ENCODE results near the gene PPM1F. TPM values are rescaled to one million over a fixed set of nuclear protein-coding genes. Genes with fewer than 3 reads are reported as not detected.

The PPM1F gene
- total and polyA plus RNA-seq, 4 donors = 1.8 to 15.5 (median 8.9) TPM

- TF ChIP-seq CTCF (IDR thresholded peaks at IDR 0.05; ENCODE audit: low read depth, low read length, missing input control) (no peak), JUND (IDR thresholded peaks at IDR 0.05) (no peak), HNF4A (conservative IDR thresholded peaks at IDR 0.05) (no peak), FOXA1 (IDR thresholded peaks at IDR 0.05) (no peak), SP1 (IDR thresholded peaks at IDR 0.05) (no peak)
These were observed 17.6 kb upstream of the PPM1F start (continued) for GRCh38 chr22:21970037-21970799.

DNA sequence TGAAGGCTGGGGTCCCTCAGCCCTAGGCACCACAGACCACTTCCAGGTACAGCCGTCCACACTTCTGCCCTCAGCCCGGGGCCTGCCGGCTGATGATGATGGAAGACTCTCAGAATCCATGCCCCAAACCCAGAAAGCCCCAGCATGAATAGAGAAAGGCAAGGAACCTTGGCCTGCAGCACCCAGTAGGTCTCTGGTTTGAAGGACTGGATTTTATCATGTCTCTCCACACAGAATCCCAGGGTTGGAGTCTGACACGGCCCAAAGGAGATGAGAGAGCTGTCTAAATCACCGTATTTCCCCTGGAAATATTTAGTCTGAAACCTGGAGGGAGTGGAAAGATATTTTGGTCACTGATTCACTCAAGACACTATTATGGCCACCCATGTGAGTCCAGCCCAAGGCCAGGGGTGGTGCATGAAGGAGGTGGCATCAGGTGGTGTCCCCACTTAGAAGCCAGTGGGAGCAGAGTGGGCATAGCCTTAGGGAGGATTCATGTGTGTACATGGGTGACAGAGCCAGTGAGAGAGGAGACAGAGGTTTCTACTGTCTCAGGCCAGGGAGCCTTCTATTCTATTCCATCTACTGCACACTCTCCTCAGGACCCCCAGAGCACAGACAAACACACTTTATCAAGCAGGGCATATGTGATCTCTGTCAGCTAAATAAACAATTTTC lies 15.9 kb upstream of the PPM1F start:
- Histone ChIP-seq H3K4me3 (ENCODE audit: low read depth in 1 of 3, low read length in 3 of 3) (no peak overlapping the region), H3K36me3 (ENCODE audit: control insufficient read depth in 4 of 4, insufficient read depth in 3 of 4, low read depth in 1 of 4, low read length in 3 of 4) (peaks cover 22 to 84% (median 69%) of the 10 kb centered on the region in 4 donors), H3K9me3 (ENCODE audit: control insufficient read depth in 4 of 4, low read length in 3 of 4) (no peaks in the 10 kb centered on the region), H3K9ac (ENCODE audit: low read depth in 1 of 2, low read length in 2 of 2) (no peak overlapping the region), H3K4me1 (ENCODE audit: control insufficient read depth in 4 of 4, insufficient read depth in 4 of 4, low read length in 3 of 4) (no peaks in the 10 kb centered on the region), H3K27ac (ENCODE audit: low read depth in 1 of 2, low read length in 2 of 2) (no peak overlapping the region), H3K27me3 (ENCODE audit: control insufficient read depth in 4 of 4, insufficient read depth in 4 of 4, low read length in 3 of 4) (no peaks in the 10 kb centered on the region)
- no peak for DNase-seq (ENCODE audit: low spot score)
- WGBS = 98% methylated on average over 5 of the region's 5 CpGs
- no peak for TF ChIP-seq GABPA (IDR thresholded peaks at IDR 0.05 in 1 of 2, conservative IDR thresholded peaks at IDR 0.05 in 1 of 2)
- no peak for TF ChIP-seq FOXA1 (IDR thresholded peaks at IDR 0.05)
- TF ChIP-seq ATF3 (IDR thresholded peaks at IDR 0.05) = no peak
- no peak for TF ChIP-seq HNF4G (IDR thresholded peaks at IDR 0.05)
- TF ChIP-seq, protein P1, sequence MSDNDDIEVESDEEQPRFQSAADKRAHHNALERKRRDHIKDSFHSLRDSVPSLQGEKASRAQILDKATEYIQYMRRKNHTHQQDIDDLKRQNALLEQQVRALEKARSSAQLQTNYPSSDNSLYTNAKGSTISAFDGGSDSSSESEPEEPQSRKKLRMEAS (IDR thresholded peaks at IDR 0.05) = no peak
- TF ChIP-seq TAF1 (conservative IDR thresholded peaks at IDR 0.05) = no peak
- TF ChIP-seq FOXA2 (IDR thresholded peaks at IDR 0.05) = no peak
- TF ChIP-seq HNF4A (conservative IDR thresholded peaks at IDR 0.05) = no peak
- no peak for TF ChIP-seq ZBTB33 (IDR thresholded peaks at IDR 0.05)

DNA sequence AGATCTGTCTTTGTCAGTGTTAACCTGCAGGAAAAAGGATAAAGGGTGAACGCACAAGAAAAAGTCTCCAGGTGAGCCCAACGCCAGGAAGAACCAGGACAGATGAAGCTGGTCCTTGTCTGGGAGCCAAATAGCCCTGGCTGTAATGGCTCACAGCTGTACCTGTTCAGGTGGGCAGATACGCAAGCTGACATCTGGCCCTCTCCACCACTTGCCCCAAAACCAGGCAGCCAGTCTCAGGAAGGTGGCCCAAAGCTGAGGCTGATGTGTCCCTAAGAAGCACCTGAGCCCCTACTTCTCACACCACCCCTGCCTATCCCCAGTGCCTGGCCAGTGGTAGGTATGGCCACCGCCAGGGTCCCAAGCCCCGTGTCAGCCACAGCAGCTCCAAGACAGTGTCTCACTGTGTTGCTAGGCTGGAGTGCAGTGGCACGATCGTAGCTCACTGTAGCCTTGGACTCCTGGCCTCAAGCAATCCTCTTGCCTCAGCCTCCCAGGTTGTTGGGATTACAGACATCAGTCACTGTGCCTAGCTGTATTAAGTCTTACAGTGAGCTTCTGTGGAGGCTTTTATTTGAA lies 15.1 kb upstream of the PPM1F start:
- peaks cover 18 to 80% (median 66%) of the 10 kb centered on the region in 4 donors for H3K36me3 ChIP-seq (ENCODE audit: control insufficient read depth in 4 of 4, insufficient read depth in 3 of 4, low read depth in 1 of 4, low read length in 3 of 4)
- no peak overlapping the region for H3K27ac ChIP-seq (ENCODE audit: low read depth in 1 of 2, low read length in 2 of 2)
- no peaks in the 10 kb centered on the region for H3K4me1 ChIP-seq (ENCODE audit: control insufficient read depth in 4 of 4, insufficient read depth in 4 of 4, low read length in 3 of 4)
- DNase-seq (ENCODE audit: low spot score) = no peak
- H3K4me3 ChIP-seq (ENCODE audit: low read depth in 1 of 3, low read length in 3 of 3) = no peak overlapping the region
- no peaks in the 10 kb centered on the region for H3K27me3 ChIP-seq (ENCODE audit: control insufficient read depth in 4 of 4, insufficient read depth in 4 of 4, low read length in 3 of 4)
- H3K9ac ChIP-seq (ENCODE audit: low read depth in 1 of 2, low read length in 2 of 2) = no peak overlapping the region
- 95% methylated on average over 7 of the region's 7 CpGs for WGBS
- no peaks in the 10 kb centered on the region for H3K9me3 ChIP-seq (ENCODE audit: control insufficient read depth in 4 of 4, low read length in 3 of 4)
- TF ChIP-seq RAD21 (IDR thresholded peaks at IDR 0.05) (no peak), CTCF (IDR thresholded peaks at IDR 0.05; ENCODE audit: low read depth, low read length, missing input control) (no peak), YY1 (IDR thresholded peaks at IDR 0.05) (no peak), FOXA2 (IDR thresholded peaks at IDR 0.05) (no peak), FOXA1 (IDR thresholded peaks at IDR 0.05) (no peak), HNF4A (conservative IDR thresholded peaks at IDR 0.05) (no peak), HNF4G (IDR thresholded peaks at IDR 0.05) (no peak), NR2F2 (IDR thresholded peaks at IDR 0.05) (no peak), TAF1 (conservative IDR thresholded peaks at IDR 0.05) (no peak), SP1 (IDR thresholded peaks at IDR 0.05) (no peak), GABPA (IDR thresholded peaks at IDR 0.05 in 1 of 2, conservative IDR thresholded peaks at IDR 0.05 in 1 of 2) (no peak), JUND (IDR thresholded peaks at IDR 0.05) (no peak), ZBTB33 (IDR thresholded peaks at IDR 0.05) (no peak)

Data from liver (tissue), 9 donors.